ENCODE measurements around the gene MAGEA9. TPM values are rescaled to one million over a fixed set of nuclear protein-coding genes. Genes with fewer than 3 reads are reported as not detected.

The MAGEA9 gene
- total and polyA plus RNA-seq, 12 donors: not detected

DNA sequence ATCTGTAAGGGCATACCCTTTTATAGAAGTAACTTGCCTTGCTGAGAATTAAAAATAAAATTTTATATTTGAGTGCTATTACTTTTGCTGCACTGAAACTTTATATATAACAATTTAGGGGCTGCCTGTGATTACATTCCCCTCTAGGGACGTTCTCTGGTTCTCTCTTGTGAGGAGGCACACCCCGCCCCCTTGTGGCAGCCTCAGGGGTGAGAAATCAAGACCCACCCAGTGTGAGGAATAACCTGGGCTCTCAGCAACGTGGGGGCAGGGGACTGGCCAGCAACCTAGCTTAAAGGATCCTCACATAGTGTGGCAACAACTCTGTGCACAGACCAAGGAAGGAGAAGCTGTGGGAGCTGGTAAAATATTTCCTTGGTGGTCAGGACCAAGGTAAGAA lies 43.7 kb downstream of the MAGEA9 start:
- intact Hi-C loops (cut with DNase I): no loop called here
- peak in 1 of 2 donors; percentile 18 for DNase-seq

DNA sequence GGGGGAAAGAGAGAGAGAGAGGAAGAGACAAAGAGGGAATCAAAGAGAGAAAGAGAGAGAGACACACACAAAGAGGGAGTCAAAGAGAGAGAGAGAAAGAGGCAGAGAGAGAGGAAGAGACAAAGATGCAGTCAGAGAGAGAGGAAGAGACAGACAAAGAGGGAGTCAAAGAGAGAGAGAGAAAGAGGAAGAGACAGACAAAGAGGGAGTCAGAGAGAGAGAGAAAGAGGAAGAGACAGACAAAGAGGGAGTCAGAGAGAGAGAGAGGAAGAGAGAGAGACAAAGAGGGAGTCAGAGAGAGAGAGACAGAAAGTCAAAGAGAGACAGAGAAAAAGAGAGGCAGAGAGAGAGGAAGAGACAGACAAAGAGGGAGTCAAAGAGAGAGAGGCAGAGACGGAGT lies 45.5 kb downstream of the MAGEA9 start:
- Histone ChIP-seq H3K9me3 (no peaks in the 10 kb centered on the region), H3K36me3 (no peaks in the 10 kb centered on the region), H3K27ac (no peak overlapping the region), H3K4me1 (no peaks in the 10 kb centered on the region), H3K27me3 (peaks cover 0 to 66% (median 0%) of the 10 kb centered on the region in 7 donors), H3K4me3 (no peak overlapping the region)
- intact Hi-C loops (cut with DNase I): no loop called here
- 68% methylated on average over 1 of the region's 1 CpG for WGBS, 2 donors
- ATAC-seq (no peak), DNase-seq (no peak)
- TF ChIP-seq, protein P1, sequence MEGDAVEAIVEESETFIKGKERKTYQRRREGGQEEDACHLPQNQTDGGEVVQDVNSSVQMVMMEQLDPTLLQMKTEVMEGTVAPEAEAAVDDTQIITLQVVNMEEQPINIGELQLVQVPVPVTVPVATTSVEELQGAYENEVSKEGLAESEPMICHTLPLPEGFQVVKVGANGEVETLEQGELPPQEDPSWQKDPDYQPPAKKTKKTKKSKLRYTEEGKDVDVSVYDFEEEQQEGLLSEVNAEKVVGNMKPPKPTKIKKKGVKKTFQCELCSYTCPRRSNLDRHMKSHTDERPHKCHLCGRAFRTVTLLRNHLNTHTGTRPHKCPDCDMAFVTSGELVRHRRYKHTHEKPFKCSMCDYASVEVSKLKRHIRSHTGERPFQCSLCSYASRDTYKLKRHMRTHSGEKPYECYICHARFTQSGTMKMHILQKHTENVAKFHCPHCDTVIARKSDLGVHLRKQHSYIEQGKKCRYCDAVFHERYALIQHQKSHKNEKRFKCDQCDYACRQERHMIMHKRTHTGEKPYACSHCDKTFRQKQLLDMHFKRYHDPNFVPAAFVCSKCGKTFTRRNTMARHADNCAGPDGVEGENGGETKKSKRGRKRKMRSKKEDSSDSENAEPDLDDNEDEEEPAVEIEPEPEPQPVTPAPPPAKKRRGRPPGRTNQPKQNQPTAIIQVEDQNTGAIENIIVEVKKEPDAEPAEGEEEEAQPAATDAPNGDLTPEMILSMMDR (IDR thresholded peaks at IDR 0.05): no peak

More for the DNA sequence above, 43.7 kb downstream of the MAGEA9 start:
- TF ChIP-seq, protein P1 (IDR thresholded peaks at IDR 0.05): peak in 8 of 9 donors; percentile 6 to 42 (median 28)
- H3K36me3 ChIP-seq: no peaks in the 10 kb centered on the region
- no peaks in the 10 kb centered on the region for H3K4me1 ChIP-seq
- whole genome bisulfite sequencing, 2 donors: 1 to 4% methylated on average over 3 of the region's 3 CpGs
- H3K4me3 ChIP-seq: no peak overlapping the region
- H3K27ac ChIP-seq: no peak overlapping the region
- ATAC-seq: no peak
- H3K27me3 ChIP-seq: peaks cover 0 to 58% (median 0%) of the 10 kb centered on the region in 7 donors
- H3K9me3 ChIP-seq: no peaks in the 10 kb centered on the region

DNA sequence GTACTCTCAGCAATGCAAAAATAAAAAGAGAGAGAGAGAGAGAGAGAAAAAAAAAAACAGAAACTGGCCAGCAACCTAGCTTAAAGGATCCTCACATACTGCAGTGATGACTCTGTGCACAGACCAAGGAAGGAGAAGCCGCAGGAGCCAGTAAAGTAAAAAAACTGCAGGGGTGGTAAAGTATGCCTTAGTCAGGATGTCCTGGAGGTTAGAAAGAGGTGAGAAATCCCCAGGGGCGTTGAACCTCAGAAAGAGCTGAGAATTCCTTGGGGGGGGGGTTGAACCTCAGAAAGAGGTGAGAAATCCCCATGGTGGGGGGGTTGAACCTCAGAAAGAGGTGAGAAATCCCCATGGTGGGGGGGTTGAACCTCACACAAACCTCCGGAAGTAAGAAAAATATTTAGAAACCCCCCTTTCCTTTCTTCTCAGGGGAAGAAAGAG lies 48.0 kb downstream of the MAGEA9 start:
- ATAC-seq: no peak
- H3K4me1 ChIP-seq: no peaks in the 10 kb centered on the region
- intact Hi-C loops (cut with DNase I): no loop called here
- H3K27me3 ChIP-seq: peaks cover 0 to 74% (median 0%) of the 10 kb centered on the region in 7 donors
- no peaks in the 10 kb centered on the region for H3K36me3 ChIP-seq
- WGBS, 2 donors: 23 to 33% methylated on average over 3 of the region's 3 CpGs
- peak overlapping the region in 5 of 10 donors; percentile 19 to 31 (median 29) for H3K4me3 ChIP-seq
- no peak overlapping the region for H3K27ac ChIP-seq
- TF ChIP-seq, protein P1 (IDR thresholded peaks at IDR 0.05): no peak
- no peak for DNase-seq
- no peaks in the 10 kb centered on the region for H3K9me3 ChIP-seq

DNA sequence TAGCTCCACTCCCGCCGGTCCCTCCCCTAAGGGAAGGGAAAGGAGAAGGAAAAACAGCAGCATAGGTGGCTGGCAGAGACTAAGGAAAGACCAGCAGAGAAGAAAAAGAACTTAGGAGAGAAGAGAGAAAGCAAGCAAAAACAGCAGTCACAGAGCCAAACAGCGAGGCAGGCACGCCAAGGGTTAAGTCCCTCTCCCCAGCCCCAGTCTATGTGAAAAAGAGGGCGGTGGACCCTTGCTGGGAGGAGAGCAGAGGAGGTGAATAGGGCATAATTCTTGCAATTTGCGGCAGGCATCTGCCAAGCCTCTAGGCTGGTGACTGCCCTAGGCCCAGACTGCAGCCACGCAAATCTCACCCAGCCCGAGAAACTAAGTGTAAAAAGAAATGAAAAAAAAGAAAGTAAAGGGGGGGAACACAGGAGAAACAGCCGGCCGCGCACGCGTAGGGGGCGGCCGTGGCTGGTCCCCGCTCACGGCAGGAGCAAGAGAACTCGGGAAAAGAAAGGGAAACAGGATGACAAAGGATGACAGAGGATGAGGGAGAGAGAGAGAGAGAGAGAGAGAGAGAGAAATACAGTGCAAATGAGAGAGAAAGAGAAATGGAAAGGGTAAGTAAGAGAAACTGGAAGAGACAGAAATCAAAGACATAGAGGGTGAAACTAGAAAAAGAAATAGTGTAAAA lies 48.6 kb downstream of the MAGEA9 start:
- intact Hi-C loops (cut with DNase I): no loop called here
- ATAC-seq (peak in 2 of 8 donors; percentile 27 to 28), DNase-seq (no peak)
- TF ChIP-seq, protein P1 (IDR thresholded peaks at IDR 0.05): no peak
- peak overlapping the region in 6 of 10 donors; percentile 19 to 37 (median 30) for H3K4me3 ChIP-seq
- peaks cover 0 to 71% (median 0%) of the 10 kb centered on the region in 7 donors for H3K27me3 ChIP-seq
- 4% methylated on average over 18 of the region's 18 CpGs for WGBS, 2 donors
- H3K36me3 ChIP-seq: no peaks in the 10 kb centered on the region
- no peaks in the 10 kb centered on the region for H3K4me1 ChIP-seq
- H3K27ac ChIP-seq: no peak overlapping the region
- H3K9me3 ChIP-seq: no peaks in the 10 kb centered on the region

Measured in heart right ventricle (tissue), 16 donors.